CD4-positive, alpha-beta T cell treated with Interleukin-4 for 1 hour (primary cell): ENCODE results near the gene TPST1.
"Not testable (repeated sequence)": the region's sequence is repeated elsewhere in the genome, so short reads cannot be mapped to it uniquely, and the experiment has no call there.

Experiments used
- DNase-seq, 2 donors: peaks; one replicate each; pipeline ENCODE4 v3.0.0-alpha.2; 2020 to 2022

TPST1 gene

DNA sequence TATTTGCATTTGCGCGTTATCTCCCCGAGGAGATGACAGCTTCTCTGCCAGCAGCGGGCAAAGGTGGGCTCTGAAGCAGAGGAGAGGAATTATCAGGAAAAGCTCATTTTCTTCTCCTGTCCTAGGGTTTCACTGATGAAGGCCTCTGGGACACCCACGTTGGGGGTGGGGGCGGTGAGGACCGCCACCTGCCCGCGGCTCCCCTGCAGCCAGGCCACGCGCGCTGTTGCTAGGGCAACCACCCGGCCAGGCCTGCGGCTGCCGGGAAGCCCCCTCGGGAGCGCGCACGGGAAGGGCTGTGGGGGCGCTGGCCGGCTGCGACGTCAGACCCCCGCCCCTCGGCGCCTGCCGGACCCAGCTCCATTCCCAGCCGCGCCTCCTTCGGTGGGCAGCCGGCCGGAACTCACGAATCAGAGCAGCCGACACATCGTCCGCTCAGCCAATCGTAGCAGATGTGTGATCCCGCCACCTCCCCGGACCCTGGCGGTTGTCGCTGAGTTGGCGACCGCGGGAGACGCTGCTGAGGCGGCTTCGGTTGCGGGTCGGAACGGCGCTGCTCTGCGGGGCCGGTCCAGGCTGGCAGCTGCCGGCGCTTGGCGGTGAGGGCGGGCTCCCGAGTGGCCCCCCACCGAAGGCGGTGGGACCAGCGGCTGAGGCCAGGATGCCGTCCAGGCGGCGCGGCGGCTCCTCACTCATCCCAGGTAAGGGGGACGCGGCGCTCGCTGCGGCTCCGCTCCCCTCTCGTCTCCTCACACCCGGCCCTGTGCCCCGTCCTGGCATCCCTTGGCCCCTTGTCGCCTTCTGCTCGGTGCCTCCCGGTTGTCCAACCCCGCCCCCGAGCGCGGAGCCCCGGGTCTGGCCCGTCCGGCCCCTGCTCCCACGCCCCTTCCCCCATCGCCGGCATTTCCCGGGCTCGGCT is at the start of gene TPST1:
TPST1 (plus strand) TSS at position 513 of the 919 bp plus-strand sequence. CDS start 35,092 bp downstream, outside the sequence.
- peak; percentile 87 to 91 for DNase-seq

DNA sequence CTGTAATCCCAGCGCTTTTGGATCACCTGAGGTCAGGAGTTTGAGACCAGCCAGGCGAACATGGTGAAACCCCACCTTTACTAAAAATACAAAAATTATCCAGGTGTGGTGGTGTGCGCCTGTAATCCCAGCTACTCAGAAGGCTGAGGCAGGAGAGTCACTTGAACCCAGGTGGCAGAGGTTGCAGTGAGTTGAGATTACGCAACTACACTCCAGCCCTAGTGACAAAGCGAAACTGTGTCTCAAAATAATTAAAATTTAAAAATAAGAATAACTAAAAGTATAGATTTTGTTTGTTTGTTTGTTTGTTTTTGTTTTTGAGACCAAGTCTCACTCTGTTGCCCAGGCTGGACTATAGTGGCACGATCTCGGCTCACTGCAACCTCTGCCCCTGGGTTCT is 49.1 kb upstream of the TPST1 start:
- not testable (repeated sequence) for DNase-seq

DNA sequence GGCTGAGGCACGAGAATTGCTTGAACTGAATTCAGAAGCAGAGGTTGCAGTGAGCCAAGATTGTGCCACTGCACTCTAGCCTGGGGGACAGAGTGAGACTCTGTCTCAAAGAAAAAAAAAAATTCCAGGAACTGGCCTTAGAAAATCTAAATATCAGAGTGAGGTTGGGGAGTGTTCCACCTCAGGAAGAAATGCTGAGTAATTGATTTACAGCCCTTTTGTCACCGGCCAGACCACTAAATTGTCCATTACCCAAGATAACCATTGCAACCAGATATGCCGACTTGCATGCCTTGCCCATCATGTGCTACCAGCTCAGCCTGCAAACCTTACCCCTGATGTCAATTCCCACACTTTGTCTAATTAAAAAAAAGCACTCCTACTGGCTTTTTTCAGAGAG is 48.1 kb upstream of the TPST1 start:
- DNase-seq: no peak

DNA sequence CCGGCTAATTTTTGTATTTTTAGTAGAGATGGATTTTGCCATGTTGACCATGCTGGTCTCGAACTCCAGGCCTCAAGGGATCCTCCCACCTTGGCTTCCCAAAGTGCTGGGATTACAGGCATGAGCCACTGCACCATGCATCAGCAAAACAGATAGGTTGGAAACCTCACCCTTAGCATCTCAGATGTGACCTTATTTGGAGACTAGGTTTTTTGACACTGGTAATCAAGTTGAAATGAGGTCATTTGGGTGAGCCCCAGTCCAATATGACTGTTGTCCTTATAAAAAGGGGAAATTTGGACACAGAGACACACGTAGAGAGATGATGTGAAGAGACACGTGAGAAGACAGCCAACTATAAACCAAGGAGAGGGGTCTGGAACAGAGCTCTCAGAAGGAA is 42.5 kb upstream of the TPST1 start:
- DNase-seq: no peak

DNA sequence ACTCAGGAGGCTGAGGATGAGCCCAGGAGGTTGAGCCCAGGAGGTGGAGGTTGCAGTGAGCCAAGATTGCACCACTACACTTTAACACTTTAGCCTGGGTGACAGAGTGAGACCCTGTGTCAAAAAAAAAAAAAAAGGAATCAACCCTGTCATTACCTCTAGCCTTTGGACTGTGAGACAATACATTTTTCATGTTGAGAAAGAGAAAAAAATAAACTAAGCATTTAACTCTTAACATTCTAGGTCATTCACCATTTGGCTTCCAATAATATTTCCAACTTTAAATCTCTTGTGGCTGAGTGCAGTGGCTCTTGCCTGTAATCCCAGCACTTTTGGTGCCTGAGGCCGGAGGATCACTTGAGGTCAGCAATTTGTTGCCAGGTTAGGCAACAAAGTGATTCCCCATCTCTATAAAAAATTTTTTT is 41.9 kb upstream of the TPST1 start:
- no peak for DNase-seq

DNA sequence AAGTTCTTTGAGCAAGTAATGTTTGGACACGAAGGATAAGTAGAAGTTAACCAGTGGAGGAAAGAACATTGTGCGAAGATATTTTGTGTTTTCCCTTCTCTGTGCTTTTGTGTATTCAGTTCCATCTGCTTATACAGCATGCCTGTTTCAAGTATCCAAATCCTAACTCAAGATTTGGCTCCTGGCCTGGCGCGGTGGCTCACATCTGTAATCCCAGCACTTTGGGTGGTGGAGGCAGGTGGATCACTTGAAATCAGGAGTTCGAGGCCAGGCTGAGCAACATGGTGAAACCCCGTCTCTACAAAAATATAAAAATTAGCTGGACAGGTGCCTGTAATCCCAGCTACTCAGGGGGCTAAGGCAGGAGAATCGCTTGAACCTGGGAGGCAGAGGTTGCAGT is 40.8 kb upstream of the TPST1 start:
- no peak for DNase-seq

DNA sequence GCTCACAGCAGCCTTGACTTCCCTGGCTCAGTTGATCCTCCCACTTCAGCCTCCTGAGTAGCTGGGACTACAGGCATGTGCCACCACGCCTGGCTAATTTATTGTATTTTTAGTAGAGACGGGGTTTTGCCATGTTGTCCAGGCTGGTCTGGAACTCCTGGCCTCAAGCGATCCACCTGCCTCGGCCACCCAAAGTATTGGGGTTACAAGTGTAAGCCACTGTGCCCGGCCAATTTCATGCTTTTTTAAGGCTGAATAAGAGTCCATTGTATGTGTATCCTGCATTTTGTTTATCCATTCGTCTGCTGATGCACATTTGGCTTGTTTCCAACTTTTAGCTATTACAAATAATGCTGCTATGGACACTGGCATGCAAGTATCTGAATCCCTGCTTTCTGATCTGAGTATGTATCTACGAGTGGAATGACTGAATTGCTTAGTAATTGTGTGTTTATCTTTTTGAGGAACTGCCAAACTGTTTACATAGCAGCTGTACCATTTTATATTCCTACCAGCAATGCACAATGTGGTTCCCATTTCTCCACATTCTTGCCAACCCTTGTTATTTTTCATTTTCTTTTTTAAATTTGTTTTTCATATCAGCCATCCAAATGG is 37.3 kb upstream of the TPST1 start:
- no peak for DNase-seq

DNA sequence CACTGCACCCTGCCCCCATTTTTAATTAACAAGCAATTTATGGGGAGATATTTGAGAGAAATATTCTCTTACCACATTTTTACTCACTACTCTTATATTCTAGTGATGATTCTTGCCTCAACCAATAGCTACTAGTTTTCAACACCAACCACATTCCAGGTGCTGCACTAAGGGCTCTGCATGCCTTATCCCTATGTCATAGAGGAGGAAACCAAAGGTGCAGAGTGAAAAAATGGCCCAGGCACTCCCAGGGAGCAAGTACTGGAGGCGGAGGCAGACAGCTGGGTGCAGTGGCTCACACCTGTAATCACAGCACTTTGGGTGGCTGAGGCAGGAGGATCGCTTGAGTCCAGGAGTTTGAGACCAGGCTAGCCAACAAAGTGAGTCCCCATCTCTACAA is 35.5 kb upstream of the TPST1 start:
- no peak for DNase-seq

DNA sequence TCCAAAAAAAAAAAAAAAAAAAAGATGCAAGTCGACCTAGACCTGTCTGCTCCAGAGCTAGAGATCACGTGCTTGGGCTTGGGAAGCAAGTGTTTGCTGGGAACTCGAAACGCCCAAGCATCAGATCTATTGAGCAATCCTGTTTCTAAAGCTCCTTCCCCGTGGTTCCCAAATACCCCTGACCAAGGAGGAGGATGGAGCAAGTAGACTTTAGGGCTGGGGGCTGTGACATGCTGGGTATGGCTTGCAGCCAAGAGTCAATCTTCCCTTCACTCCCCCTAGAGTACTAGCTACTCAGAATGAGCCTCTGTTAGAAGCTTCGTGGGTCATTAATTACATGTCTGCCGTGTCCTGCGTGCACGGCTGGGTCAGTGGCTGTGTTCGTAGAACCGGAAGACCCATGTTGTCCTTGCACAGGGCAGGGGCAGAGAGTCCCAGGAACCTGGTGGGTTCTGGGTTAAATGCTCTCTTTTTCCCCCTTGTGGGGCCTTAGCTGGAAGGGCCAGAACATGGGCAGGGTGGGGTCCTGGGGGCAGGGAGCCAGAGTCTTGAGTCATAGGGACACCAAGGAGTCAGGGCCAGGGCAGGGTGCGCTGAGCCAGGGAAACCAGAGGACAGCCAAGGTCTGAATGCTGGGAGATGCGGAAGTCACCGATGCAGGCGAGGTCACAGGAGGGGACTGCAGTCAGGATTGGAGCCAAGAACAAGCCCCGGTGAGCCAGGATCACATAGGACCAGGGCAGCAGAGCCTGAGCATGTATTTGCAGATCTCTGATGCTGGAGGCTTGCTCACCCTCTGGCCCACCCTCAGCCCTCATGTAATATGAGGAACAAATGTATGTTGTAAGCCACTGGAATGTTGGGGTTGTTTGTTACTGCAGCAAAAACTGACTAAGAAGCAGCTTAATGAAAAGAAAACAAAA is 34.6 kb upstream of the TPST1 start:
- DNase-seq: no peak

DNA sequence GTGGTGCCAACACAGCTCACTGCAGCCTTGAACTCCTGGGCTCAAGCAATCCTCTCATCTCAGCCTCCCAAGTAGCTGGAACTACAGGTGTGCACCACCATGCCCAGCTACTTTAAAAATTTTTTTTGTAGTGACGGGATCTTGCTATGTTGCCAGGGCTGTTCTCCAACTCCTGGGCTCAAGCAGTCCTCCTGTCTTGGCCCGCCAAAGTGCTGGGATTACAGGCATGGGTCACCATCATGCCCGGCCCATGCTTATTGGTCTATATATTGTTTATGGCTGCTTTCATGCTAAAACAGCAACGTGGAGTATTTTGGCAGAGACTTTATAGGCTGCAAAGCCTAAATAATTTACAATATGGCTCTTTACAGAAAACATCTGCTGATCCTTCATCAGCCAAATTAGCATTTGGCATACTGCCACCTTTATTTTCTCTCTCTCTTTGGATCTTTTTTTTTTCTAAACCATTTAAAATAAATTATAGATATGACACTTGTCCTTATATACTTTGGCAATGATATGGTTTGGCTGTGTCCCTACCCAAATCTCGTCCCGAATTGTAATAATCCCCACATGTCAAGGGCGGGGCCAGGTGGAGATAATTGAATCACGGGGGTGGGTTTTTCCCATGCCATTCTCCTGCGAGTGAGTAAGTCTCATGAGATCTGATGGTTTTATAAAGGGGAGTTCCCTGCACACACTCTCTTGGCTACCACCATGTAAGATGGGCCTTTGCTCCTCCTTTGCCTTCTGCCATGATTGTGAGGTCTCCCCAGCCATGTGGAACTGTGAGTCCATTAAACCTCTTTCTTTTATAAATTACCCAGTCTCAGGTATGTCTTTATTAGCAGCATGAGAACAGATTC is 32.4 kb upstream of the TPST1 start:
- DNase-seq: not testable (repeated sequence)

DNA sequence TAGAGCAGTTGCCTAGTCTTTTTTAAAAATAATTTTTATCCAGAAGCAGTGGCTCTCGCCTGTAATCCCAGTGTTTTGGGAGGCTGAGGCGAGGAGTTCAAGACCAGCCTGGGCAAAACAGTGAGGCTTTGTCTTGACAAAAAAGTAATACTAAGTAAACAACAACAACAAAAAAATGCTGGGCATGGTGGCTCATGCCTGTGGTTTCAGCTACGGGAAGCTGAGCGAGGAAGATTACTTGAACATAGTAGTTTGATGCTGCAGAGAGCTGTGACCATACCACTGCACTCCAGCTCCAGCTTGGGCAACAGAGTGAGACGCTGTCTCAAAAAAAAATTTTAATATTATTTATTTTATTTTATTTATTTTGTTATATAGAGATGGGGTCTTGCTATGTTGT is 31.3 kb upstream of the TPST1 start:
- DNase-seq: no peak

DNA sequence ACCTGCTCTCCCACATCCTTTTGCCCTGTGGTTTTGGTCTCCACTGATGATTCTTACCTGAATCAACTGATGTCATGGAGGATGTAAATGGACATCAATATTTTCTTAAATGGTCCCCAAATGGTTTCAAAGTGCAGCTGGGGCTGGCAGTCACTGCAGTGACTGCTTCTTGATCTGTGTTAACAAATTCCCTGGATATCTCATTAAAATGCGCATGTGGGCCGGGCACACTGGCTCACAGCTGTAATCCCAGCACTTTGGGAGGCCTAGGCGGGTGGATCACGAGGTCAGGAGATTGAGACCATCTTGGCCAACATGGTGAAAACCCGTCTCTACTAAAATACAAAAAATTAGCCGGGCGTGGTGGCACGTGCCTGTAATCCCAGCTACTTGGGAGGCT is 30.1 kb upstream of the TPST1 start:
- not testable (repeated sequence) for DNase-seq

DNA sequence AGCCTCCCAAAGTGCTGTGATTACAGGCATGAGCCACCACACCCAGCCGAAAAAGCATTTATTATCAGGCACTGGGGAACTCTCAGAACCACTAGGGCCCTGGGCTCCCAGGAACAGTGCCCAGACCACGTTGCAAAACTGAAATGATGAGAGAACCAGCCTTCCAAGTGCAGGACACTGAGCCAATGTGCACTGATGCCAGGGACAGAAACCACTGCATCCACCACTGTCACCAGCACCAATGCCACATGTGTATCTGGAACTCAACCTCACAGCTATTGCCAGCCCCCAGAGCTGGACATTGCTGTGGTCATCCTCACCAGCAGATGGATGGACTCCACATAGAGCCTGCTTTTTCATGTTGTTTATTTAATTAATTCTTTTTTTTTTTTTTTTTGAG is 28.2 kb upstream of the TPST1 start:
- no peak for DNase-seq

DNA sequence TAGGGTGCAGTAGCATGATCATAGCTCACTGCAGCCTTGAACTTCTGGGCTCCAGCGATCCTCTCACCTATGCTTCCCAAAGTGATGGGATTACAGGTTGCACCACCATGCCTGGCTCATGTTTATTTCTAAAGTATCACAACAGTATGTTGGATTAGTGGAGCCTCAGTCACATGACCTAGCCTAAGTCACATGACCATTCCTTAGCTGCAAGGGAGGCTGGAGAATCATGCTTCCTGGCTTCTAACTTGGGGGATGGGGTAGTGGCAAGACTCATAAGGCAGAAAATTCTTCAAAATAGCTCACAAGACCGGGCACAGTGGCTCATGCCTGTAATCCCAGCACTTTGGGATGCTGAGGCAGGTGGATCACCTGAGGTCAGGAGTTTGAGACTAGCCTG is 26.9 kb upstream of the TPST1 start:
- DNase-seq: no peak

DNA sequence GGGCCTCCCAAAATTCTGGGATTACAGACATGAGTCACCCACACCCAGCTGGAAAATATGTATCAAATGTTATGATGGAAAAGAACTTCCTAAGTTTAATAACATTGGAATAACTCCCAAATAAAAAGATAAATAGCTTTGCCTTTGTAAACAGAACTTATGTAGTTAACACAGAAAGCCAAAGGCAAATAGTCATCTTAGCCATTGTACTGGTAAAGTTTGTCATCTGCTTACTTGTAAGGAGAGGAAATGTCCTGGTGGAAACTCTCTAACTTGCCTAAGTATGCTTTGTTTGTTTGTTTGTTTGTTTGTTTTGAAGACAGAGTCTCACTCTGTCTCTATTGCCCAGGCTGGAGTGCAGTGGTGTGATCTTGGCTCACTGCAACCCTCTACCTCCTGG is 23.8 kb upstream of the TPST1 start:
- no peak for DNase-seq

DNA sequence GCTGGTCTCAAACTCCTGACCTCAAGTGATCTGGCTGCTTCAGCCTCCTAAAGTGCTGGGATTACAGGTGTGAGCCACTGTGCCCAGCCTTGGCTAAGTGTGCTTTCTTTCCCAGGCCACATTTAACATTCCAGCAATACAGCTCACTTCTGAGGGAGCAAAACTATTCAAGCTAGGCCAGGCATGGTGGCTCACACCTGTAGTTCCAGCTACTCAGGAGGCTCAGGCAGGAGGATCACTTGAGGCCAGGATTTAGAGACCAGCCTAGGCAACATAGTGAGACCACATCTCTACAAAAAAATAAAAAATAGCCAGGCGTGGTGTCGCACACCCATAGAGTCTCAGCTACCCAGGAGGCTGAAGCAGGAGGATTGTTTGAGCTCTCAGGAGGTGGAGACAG is 23.3 kb upstream of the TPST1 start:
- no peak for DNase-seq

DNA sequence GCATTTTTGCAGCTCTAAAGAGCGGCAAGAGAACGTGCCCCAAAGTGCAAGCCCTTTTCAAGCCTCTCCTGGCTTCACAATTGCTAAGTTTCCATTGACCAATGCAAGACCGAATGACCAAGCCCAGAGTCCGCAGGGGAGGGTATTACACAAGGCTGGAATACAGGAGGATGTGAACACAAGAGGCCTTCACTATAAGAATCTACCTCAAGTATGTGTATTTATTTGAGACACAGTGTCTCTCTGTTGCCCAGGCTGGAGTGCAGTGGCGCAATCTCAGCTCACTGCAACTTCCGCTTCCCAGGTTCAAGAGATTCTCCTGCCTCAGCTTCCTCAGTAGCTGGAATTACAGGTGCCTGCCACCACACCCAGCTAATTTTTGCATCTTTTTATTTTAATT is 22.2 kb upstream of the TPST1 start:
- DNase-seq: no peak

DNA sequence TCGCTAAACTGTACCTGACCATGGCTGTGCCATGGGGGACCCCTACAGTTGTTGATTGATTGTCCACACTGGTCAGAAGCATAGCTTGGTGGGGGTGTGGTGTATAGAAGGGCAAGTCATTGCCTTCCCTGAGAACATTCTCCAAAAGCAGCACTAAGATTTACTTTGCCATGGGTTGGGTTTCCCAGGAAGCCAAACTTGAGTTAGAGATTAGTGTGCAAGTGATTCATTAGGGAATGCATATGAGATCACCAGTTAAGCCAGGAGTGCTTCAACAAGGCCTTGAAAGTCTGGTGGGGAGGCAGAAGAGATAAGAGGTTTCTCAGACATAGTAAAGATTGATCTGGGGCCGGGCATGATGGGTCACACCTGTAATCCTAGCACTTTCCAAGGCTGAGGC is 21.4 kb upstream of the TPST1 start:
- no peak for DNase-seq

DNA sequence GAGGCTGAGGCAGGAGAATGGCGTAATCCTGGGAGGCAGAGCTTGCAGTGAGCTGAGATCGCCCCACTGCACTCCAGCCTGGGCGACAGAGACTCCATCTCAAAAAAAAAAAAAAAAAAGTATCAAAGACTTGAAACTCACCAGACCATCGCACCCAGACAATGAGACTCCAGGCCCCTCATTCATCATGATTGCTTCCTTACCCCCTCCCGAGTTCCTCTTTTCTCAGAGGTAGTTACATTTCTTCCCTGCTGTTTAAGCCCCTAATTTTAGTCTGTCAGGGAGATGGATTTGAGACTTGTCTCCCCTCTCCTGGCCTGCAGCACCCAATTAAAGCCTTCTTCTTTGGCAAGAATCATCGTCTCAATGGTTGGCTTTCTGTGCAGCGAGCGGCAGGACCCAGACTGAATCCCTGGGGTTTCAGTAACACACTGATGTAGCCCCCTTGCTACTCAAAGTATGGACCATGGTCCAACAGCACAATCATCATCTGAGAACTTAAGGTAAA is 19.4 kb upstream of the TPST1 start:
- DNase-seq: no peak

DNA sequence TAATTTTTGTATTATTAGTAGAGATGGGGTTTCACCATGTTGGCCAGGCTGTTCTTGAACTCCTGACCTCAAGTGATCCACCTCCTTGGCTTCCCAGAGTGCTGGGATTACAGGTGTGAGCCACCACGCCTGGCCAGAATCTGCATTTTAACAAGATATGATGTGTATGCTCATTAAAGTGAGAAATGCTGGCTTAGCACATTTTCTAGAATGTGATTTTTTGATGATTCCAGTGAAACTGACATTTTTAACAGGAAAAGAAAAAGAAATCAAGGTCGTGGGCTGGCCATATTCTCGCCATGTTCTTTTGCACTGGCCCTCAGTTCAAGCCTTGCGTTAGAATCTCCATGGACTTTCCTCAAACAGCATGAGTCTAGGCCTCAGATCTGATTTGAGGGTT is 18.1 kb upstream of the TPST1 start:
- DNase-seq: no peak

DNA sequence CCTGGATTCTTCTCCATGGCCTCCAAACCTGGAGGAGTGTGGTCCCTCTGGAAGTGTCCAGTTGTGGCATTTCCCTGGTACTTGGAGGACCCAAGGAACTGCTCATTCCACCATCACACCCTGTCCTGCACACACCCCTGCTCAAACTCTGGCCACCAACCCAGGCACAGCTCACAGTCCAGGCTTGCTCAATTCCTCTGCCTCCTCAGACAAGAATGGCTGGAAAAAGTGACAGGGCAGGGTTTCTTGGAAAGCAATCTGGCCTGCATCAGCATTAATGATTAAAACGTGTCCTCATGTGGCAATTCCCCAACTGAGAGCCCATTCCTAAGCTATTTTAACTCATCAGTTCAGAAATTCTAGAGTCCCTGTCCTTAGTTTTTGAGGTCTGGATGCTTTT is 17.2 kb upstream of the TPST1 start:
- no peak for DNase-seq

DNA sequence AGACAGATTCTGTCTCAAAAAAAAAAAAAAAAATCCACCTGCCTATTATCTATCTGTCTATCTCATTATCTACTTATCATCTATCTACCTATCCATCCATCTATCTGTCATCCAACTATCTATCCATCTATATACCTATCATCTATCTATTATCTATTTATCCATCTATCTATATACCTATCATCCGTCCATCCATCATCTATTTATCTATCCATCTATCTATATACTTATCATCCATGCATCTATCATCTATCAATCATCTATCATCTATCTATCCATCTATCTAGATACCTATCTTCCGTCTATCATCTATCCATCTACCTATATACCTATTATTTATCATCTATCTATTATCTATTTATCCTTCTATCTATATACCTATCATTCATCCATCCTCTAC is 16.5 kb upstream of the TPST1 start:
- no peak for DNase-seq
